DND-41 (cell line): ENCODE measurements around the gene HERC4.

Experiments
- CTCF ChIP-seq: IDR thresholded peaks from 2 replicates; pipeline ENCODE4 v1.5.1; 2012; ENCODE audit warnings: borderline replicate concordance, low read length, moderate library complexity, mild to moderate bottlenecking; ENCODE audit not compliant: poor library complexity, severe bottlenecking; ENCODE audit errors: extremely low read depth
- EZH2 ChIP-seq: IDR thresholded peaks from 3 replicates; pipeline ENCODE4 v1.6.1; 2012; ENCODE audit warnings: borderline replicate concordance, low read depth, mild to moderate bottlenecking, moderate library complexity, low read length, inconsistent platforms; ENCODE audit not compliant: severe bottlenecking

DNA sequence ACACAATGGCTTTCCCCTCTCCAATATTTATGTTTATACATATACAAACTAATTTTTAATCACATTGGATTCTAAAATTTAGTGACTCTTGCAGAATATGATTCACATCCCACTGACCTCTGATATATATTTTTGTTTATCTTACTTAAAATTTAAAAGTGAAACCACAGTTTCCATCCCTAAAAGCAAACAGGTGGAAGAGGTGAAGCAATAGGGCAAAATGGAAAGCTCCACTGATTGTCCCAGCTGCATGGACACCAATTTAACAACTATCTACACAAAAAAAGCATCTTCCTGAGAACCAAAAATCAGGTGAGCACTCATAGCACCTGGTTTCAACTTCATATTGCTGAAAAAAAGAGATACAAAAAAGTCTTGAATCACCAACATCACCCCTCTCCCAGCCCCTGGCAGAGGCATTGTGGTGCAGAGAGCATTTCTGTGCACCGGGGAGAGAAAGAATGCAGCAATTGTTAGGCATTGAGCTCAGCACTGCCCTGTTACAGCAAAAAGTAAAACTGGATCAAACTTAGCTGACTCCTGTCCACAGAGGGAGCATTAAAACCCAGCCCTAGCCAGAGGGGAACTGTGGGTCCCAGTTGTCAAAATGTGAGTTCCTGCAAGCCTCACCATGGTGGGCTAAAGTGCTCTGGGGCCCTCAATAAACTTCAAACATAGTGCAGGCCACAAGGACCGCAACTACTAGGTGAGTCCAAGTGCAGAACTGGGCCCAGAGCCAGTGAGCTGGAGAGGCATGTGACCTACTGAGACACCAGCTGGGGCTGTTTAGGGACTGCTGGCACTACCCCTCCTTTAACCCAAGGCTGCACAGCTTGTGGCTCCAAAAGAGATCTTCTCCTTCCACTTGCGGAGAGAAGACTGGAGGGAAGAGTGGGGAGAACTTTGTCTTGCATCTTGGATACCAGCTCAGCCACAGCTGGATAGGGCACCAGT, 98.5 kb downstream of the HERC4 start:
- TF ChIP-seq CTCF (no peak), EZH2 (no peak)
